GM10266 (cell line): ENCODE results near the gene TENT5A.

Experiments
- DNase-seq: peaks from one replicate; pipeline ENCODE4 v3.0.0; 2012; ENCODE audit errors: extremely low spot score
- TF ChIP-seq, protein P1 (sequence below): IDR thresholded peaks from 2 replicates; pipeline ENCODE4 v1.5.1; 2012; ENCODE audit warnings: mild to moderate bottlenecking, low read depth; ENCODE audit not compliant: control insufficient read depth, insufficient read depth; ENCODE audit errors: missing control alignments

The TENT5A gene

DNA sequence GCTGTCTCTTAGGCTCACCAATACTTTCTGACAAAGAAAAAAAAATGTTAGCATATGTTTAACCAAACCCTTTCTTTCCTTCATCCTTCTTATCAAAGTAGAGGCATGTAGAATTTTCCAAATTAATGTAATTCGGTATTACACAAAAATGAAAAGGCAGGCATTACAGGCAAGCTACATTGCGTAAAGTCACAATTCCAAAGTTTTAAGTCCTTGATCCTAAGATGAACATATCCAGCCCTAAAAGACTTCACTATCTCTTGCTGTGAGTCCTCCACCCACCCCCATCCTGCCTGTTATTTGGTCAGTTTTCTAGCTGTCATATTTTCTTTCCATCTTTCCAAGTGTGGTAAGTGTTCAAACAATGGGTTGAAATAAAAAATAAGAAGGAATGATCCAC is 12.1 kb upstream of the TENT5A start:
- DNase-seq: no peak
- TF ChIP-seq, protein P1, sequence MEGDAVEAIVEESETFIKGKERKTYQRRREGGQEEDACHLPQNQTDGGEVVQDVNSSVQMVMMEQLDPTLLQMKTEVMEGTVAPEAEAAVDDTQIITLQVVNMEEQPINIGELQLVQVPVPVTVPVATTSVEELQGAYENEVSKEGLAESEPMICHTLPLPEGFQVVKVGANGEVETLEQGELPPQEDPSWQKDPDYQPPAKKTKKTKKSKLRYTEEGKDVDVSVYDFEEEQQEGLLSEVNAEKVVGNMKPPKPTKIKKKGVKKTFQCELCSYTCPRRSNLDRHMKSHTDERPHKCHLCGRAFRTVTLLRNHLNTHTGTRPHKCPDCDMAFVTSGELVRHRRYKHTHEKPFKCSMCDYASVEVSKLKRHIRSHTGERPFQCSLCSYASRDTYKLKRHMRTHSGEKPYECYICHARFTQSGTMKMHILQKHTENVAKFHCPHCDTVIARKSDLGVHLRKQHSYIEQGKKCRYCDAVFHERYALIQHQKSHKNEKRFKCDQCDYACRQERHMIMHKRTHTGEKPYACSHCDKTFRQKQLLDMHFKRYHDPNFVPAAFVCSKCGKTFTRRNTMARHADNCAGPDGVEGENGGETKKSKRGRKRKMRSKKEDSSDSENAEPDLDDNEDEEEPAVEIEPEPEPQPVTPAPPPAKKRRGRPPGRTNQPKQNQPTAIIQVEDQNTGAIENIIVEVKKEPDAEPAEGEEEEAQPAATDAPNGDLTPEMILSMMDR: no peak

DNA sequence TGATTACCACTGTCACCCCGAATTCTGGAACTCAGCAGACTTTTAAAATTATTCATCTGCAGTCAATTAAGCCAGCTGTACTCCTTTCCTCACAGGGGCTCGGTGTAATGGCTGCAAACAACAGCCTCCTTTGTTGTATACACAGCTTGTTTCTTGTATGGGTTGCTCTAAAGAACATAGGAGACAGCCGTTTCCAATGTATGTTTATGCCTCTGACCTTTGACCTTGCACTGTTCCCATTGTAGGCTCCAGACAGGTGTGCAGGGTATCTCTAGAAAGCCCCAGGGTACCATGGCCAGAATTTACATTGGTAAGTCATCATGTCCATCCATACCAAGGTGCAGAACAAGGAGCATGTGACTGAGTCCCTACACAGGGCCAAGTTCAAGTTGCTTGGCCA is 11.5 kb upstream of the TENT5A start:
- no peak for DNase-seq
- TF ChIP-seq, protein P1: no peak

DNA sequence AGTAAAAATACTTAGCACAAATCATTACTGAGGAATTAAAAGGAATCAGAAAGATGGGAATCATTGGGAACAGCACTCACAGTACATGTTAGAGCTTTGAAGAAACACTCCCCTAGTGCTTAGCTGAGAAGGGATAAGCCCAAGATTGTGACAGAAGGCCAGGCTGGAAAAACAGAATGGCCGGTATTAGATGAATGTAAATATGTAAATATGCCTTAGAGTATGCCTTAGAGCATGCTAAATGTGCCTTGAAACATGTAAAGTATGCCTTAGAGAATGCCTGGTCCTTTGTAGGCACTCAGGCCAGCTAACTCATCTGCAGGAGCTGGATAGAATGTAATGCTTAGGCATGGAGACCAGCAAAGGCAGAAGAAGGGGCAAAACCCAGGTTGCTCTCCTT is 10.6 kb upstream of the TENT5A start:
- TF ChIP-seq, protein P1: no peak
- no peak for DNase-seq

DNA sequence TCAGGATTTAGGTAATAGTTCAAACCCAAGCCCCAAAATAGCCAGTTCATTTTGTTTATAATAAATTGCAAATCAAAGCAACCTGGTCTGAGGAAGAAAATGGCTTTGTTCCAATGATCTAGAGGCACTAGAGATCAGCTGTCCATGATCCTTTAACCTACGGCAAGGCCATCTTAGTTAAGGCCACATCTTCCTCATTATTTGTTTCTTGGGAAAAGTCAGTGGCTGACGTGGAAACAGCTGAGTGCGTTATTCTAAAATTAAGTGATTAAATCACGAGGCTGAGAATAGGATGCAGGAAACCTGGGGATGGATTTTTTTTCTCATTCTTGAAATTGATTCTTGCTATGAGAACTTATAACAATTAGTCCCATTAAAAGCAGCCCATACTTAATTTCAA is 10.1 kb upstream of the TENT5A start:
- TF ChIP-seq, protein P1: no peak
- DNase-seq: no peak

DNA sequence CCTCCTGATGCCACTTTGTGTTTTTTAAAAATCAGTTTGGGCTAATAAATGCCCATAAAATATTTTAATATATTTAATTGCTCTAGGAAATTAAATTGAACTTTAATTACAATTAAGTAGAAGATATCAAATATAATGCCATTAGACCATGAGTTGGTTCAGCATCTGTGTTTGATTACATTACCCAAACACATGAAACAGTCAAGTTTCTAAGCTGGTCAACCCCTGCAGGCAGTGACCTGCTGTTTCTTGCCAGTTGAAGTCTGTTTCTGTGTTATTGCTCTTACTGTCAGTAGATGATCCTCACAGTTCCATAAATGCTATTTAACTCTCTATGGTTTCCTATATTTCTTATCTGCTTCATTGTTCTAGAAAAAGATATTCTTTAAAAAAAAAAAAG is 9.7 kb upstream of the TENT5A start:
- no peak for DNase-seq

DNA sequence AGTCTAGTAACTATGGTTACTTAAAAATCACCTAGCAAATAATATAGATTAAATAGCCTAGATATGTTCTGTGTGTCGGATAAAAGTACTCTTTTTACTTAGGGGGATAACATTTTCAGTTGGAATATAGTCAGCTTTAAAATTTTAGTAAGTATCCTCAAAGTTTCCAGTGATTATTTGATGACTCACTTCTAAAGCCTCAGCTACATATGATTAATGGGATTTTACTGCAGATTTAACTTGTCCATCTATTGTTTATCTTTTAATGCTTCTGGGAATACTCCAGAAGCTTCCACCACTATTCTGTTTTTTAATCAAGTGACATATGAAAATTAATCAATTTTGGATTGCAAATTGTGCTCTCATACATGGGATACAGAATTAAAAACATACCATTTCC is 8.7 kb upstream of the TENT5A start:
- TF ChIP-seq, protein P1: no peak
- no peak for DNase-seq

More for the DNA sequence above, 9.7 kb upstream of the TENT5A start:
- TF ChIP-seq, protein P1: no peak

DNA sequence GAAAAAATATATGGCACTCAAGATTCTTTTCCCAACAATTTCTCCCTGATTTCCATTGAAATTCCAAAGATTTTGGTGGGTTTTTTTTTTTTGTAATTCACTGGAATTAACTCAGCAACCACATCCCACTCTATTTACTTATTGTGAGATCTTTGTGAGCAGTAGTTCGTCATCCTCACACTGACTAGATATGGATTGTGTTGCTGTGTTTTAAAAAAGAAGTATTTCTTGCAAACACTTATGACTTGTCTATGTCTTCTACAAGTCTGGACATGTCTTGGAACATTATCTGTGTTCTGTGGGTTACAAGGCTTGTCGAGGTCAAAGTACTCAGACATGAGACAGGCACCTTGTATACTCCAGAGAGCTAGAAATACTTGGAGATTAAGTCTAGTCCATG is 7.3 kb upstream of the TENT5A start:
- TF ChIP-seq, protein P1: no peak
- no peak for DNase-seq
